ENCODE data around the gene GALNT16.

The GALNT16 gene

GRCh38 chr14:69358966-69359365 lies 99.0 kb downstream of the GALNT16 start:
- CTCF ChIA-PET, result interaction anchor here (0.8 to 5.3 kb wide), 5 partner anchors 8 to 21 kb away, joined by 3 to 27 read pairs (median 4); no protein-coding TSS in a partner anchor
- POLR2A ChIA-PET, result no interaction called here
- no peak for TF ChIP-seq CTCF (IDR thresholded peaks at IDR 0.05; ENCODE audit: control extremely low read depth, extremely low read depth, low read depth, missing control alignments)
- no peak for DNase-seq (ENCODE audit: extremely low spot score)

GRCh38 chr14:69360438-69361108 lies 100.6 kb downstream of the GALNT16 start:
- CTCF ChIA-PET, result interaction anchor here (0.7 to 2.2 kb wide), 7 partner anchors 10 to 117 kb away, joined by 3 to 10 read pairs (median 4); partner anchors contain the start of genes ERH and SLC39A9
- no peak for TF ChIP-seq CTCF (IDR thresholded peaks at IDR 0.05; ENCODE audit: control extremely low read depth, extremely low read depth, low read depth, missing control alignments)
- DNase-seq (ENCODE audit: extremely low spot score), result peak; percentile 51
- POLR2A ChIA-PET, result interaction anchor here (0.7 to 1.3 kb wide), 3 partner anchors 9 to 81 kb away, joined by 4 to 7 read pairs (median 4); no protein-coding TSS in a partner anchor

DNA sequence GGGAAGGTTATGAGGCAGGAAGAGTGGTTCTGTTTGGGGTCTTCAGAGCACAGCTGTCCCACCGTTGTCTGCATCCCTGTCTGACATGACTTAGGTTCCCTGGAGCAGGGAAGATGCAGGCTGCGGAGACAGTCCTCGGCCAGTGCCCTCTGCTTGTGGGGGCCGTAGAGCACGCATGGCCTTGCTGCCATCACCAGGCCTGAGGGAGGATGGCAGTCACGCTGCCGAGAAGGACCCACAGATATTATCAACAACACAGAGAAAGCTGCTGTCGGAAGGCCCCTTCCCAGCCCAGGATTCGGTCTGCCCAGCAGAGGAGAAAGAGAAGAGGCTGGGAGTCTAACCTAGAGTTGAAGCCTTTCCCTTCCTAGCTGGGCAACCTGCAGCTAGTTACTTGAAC lies 103.1 kb downstream of the GALNT16 start:
- ChIA-PET CTCF (interaction anchor here (0.8 to 2.9 kb wide), 5 partner anchors 10 to 102 kb away, joined by 3 to 10 read pairs (median 5); no protein-coding TSS in a partner anchor), POLR2A (interaction anchor here (0.6 kb wide), 1 partner anchor 43 kb away, joined by 6 read pairs; no protein-coding TSS in a partner anchor)
- DNase-seq (ENCODE audit: extremely low spot score), result no peak
- no peak for TF ChIP-seq CTCF (IDR thresholded peaks at IDR 0.05; ENCODE audit: control extremely low read depth, extremely low read depth, low read depth, missing control alignments)

- TF ChIP-seq CTCF (IDR thresholded peaks at IDR 0.05; ENCODE audit: control extremely low read depth, extremely low read depth, low read depth, missing control alignments), result no peak
- ChIA-PET POLR2A (no interaction called here), CTCF (interaction anchor here (0.8 to 2.9 kb wide), 2 partner anchors 9 to 103 kb away, joined by 4 to 10 read pairs; no protein-coding TSS in a partner anchor)
Measured at GRCh38 chr14:69363964-69364363, 104.0 kb downstream of the GALNT16 start.

GRCh38 chr14:69364378-69364777 lies 104.4 kb downstream of the GALNT16 start:
- no peak for TF ChIP-seq CTCF (IDR thresholded peaks at IDR 0.05; ENCODE audit: control extremely low read depth, extremely low read depth, low read depth, missing control alignments)
- ChIA-PET POLR2A (no interaction called here), CTCF (interaction anchor here (2.5 to 2.9 kb wide), 2 partner anchors 9 to 17 kb away, joined by 7 to 10 read pairs; no protein-coding TSS in a partner anchor)
- DNase-seq (ENCODE audit: extremely low spot score), result no peak

More at GRCh38 chr14:69363964-69364363, 104.0 kb downstream of the GALNT16 start:
- no peak for DNase-seq (ENCODE audit: extremely low spot score)

DNA sequence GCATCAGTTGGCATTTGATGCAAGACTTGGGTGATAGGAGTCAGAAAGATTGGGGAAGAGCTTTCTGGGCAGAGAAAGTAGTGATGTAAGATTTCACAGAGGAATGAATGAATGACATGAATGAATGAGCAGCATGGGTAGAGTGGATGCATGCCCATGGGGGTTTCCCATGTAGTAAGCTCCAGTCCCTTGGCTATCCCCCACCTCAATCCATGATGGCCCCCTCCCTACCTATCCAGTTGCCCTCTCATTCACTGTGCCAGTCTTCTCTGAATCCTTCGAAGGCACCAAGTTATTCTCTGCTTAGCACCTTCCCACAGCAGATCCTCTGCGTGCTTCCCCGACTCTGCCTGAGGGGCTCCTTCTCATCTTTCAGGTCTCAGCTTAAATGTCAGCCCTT lies 106.1 kb downstream of the GALNT16 start:
- DNase-seq (ENCODE audit: extremely low spot score), result no peak
- ChIA-PET POLR2A (interaction anchor here (1.1 to 1.2 kb wide), 2 partner anchors 15 to 31 kb away, joined by 3 read pairs; no protein-coding TSS in a partner anchor), CTCF (interaction anchor here (0.9 to 2.5 kb wide), 5 partner anchors 9 to 105 kb away, joined by 3 to 7 read pairs (median 5); no protein-coding TSS in a partner anchor)
- no peak for TF ChIP-seq CTCF (IDR thresholded peaks at IDR 0.05; ENCODE audit: control extremely low read depth, extremely low read depth, low read depth, missing control alignments)
